ENCODE data around the gene ICA1L. TPM values are rescaled to one million over a fixed set of nuclear protein-coding genes. Genes with fewer than 3 reads are reported as not detected.
A peak's percentile ranks its signal among the peaks of the same experiment; 100 is the strongest.
"Not testable (repeated sequence)": the region's sequence is repeated elsewhere in the genome, so short reads cannot be mapped to it uniquely, and the experiment has no call there.

ICA1L gene
- 1 to 10 TPM; 1.2 to 6.7 (median 3.5) TPM for total RNA-seq
- polyA plus RNA-seq = 1 to 10 TPM in 2 of 3 donors, under 1 TPM in 1; 0.67 to 1.2 (median 1.0) TPM
- long read RNA-seq, donor 1, partial matches to known transcripts = 0 of 2 reads
- long read RNA-seq, donor 1, other reads (novel, unspliced or antisense) = 0 of 2 reads
- long read RNA-seq, donor 2 = 0 reads

DNA sequence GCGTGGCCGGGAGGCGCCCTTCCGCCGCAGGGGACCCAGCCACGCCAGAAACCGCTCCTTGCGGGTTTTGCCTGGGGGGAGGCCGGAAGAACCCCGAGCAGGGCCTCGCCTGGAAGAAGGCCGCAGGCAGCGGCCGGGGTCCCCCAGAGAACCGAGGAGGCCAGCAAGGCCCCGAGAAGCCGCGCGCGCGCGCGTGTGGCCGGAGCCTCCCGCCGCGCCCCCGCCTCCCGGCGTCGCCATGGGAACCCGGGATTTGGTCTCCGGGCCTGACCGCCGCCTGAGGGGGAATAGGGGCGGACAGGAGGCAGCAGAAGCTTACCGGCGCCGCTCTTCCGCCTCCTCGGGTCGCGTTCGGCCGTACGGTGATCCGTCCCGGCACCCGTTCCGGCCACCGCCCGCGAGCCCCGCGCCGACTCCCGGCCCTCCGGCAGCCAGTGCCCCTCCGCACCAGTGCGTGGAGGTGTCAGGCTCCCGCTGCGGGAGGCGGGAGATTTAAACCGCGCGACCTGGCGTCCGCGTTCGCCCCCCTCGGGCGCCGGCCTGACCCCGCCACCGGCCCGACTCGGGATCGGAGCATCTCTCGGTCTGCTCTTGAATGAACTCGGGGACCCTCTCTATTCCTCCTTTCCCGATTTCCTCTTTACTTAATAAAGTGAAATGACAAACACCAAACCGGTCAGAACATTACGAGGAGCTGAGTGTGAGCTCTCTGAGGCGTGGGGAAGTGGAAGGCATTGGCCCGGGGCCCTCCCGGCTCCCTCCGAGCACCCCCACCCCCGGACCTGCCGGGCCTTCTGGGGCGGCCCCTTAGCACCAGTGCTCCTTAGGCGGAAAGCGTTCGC, at the start of gene ICA1L:
TSS of gene ICA1L (minus strand) at position 467 of the 842 bp plus-strand sequence. CDS start 42,757 bp downstream, outside the sequence.
- Histone ChIP-seq H3K9me3 (no peaks in the 10 kb centered on the region), H3K4me3 (peak within 1 kb of the TSS; percentile 84 to 99 (median 95)), H3K36me3 (no peaks in the 10 kb centered on the region), H3K27ac (peak within 1 kb of the TSS; percentile 11 to 75 (median 56)), H3K27me3 (replicated peaks in 1 of 7) (peaks cover 0 to 6% (median 0%) of the 10 kb centered on the region in 7 donors), H3K4me1 (peaks cover 0 to 22% (median 8%) of the 10 kb centered on the region in 6 donors)
- intact Hi-C loops (cut with DNase I; ENCODE audit: low total_unique reads) = loop anchor here (5.0 kb wide), 1 partner anchor 284 kb away; no protein-coding TSS in a partner anchor
- WGBS, 5 donors = 0% methylated on average over 47 to 93 of the region's 93 CpGs
- DNase-seq = peak; percentile 87
- TF ChIP-seq POLR2A (IDR thresholded peaks at IDR 0.05) (no peak), POLR2AphosphoS5 (IDR thresholded peaks at IDR 0.05) (peak in 2 of 3 donors; percentile 47 to 66)
- TF ChIP-seq, protein P1, sequence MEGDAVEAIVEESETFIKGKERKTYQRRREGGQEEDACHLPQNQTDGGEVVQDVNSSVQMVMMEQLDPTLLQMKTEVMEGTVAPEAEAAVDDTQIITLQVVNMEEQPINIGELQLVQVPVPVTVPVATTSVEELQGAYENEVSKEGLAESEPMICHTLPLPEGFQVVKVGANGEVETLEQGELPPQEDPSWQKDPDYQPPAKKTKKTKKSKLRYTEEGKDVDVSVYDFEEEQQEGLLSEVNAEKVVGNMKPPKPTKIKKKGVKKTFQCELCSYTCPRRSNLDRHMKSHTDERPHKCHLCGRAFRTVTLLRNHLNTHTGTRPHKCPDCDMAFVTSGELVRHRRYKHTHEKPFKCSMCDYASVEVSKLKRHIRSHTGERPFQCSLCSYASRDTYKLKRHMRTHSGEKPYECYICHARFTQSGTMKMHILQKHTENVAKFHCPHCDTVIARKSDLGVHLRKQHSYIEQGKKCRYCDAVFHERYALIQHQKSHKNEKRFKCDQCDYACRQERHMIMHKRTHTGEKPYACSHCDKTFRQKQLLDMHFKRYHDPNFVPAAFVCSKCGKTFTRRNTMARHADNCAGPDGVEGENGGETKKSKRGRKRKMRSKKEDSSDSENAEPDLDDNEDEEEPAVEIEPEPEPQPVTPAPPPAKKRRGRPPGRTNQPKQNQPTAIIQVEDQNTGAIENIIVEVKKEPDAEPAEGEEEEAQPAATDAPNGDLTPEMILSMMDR (IDR thresholded peaks at IDR 0.05 in 8 of 11, conservative IDR thresholded peaks at IDR 0.05 in 3 of 11) = no peak

DNA sequence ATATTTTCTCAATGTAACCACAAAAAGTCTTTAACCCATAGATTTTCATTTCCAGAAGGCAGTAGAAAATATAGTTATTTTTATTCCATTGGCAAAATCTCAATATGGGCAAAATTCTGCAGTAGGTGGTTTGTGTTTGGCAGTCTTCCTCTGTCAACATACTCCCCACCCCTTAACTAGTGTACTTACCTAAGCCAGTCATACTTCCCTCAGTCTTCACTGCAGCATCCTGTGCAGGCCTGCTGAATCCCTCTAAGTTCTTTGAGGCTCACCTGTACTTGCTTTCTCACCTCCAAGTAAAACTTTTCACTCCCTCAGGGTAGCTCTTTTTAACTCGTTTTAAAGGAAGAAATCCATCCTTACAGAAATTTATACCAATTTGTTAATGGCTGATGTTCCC, 47.3 kb upstream of the ICA1L start:
- H3K4me3 ChIP-seq = no peak overlapping the region
- H3K27ac ChIP-seq = no peak overlapping the region
- H3K4me1 ChIP-seq = peaks cover 0 to 2% (median 0%) of the 10 kb centered on the region in 6 donors
- 94 to 95% (median 95%) methylated on average over 1 of the region's 1 CpG for WGBS, 5 donors
- no peak for DNase-seq
- H3K36me3 ChIP-seq = peaks cover 0 to 57% (median 10%) of the 10 kb centered on the region in 6 donors
- intact Hi-C loops (cut with DNase I; ENCODE audit: low total_unique reads) = no loop called here
- TF ChIP-seq POLR2A (IDR thresholded peaks at IDR 0.05) (no peak), POLR2AphosphoS5 (IDR thresholded peaks at IDR 0.05) (no peak)
- TF ChIP-seq, protein P1 (IDR thresholded peaks at IDR 0.05 in 8 of 11, conservative IDR thresholded peaks at IDR 0.05 in 3 of 11) = no peak
- H3K27me3 ChIP-seq (replicated peaks in 1 of 7) = no peaks in the 10 kb centered on the region
- H3K9me3 ChIP-seq = no peaks in the 10 kb centered on the region

DNA sequence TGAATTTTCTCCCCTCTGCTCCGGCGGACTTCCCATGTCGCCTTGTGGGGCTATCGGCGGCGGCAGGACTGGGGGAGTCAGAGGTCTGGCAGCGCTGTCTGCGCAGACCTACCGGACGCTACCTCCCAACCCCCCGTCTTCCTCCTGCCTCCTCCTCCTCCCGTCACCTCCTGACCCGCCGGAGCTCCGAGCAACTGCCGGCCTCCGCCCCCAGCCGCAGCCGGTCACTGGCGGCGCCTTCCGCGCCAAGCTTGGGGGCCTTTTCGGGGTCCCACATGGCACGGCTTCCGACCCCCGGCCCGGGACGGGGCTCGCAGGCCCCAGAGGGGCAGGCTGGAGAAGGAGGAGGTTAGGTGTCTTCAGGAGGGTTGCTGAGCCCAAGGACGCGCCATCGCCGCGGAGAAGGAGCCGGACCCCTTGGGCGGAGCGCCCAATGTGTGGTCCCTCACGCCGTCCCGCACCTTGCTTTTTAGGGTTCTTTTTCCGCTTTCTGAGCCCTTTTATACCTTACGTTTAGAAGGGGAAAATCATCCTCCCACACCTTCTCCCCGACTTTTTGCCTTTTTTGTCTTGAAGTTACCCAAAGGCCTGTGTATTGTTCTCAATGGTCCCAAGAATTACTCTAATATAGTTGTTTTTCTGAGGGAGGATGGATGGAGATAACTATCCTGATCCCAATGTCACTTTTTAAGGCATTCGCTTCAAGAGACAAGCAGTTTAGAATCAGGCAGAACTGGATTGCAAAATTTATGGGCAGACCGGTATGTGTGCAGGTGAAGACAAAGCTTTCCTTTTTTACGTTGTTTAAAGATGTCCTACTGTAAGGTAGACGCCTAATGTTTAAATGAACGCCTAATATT, 41.0 kb upstream of the ICA1L start:
- not testable (repeated sequence) for H3K9me3 ChIP-seq
- 2 to 8% (median 5%) methylated on average over 6 to 22 of the region's 49 CpGs for WGBS, 5 donors

More for the DNA sequence above, 41.0 kb upstream of the ICA1L start:
- peak overlapping the region; percentile 81 to 96 (median 92) for H3K27ac ChIP-seq
- peak; percentile 86 for DNase-seq
- TF ChIP-seq POLR2AphosphoS5 (IDR thresholded peaks at IDR 0.05) = peak in 1 of 3 donors; percentile 1
- H3K27me3 ChIP-seq (replicated peaks in 1 of 7); H3K36me3 ChIP-seq; intact Hi-C loops (cut with DNase I; ENCODE audit: low total_unique reads): not testable (repeated sequence)
- H3K4me3 ChIP-seq = peak overlapping the region; percentile 65 to 92 (median 76)
- H3K4me1 ChIP-seq = peaks cover 11 to 40% (median 32%) of the 10 kb centered on the region in 6 donors

Measured in spleen (tissue), 13 donors.